ENCODE data around the gene ENTPD7.
"Not testable (repeated sequence)": the region's sequence is repeated elsewhere in the genome, so short reads cannot be mapped to it uniquely, and the experiment has no call there.

Gene ENTPD7

DNA sequence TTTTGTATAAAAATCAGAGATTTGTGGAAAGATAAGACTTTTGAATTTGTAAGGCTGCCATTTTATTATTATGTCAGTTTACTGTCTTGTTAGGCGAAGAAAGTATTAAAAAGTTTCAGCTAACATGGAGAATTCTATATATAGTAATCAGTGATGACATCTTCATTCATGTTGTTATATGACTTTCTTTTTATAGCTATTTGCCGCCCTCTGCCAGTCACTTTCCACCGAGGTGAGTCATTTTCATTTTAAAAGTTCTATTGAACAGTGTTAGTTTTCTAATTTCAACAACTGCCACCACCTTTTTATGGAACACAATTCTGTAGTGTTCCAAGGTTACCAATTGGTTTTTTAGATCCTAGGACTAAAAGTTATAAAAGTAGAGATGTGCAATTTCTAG, 84.5 kb downstream of the ENTPD7 start:
- no peak for DNase-seq (ENCODE audit: low read depth in 2 of 2)

DNA sequence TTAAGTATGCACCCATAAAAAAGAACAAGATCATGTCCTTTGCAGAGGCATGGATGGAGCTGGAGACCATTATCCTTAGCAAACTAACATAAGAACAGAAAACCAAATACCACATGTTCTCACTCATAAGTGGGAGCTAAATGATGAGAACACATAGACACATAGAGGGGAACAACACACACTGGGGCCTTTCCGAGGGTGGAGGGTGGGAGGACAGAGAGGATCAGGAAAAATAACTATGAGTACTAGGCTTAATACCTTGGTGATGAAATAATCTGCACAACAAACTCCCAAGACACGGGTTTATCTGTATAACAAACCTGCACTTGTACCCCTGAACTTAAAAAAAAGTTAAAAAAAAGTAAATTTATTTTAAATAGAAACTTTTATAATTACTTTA, 86.9 kb downstream of the ENTPD7 start:
- not testable (repeated sequence) for DNase-seq (ENCODE audit: low read depth in 2 of 2)

DNA sequence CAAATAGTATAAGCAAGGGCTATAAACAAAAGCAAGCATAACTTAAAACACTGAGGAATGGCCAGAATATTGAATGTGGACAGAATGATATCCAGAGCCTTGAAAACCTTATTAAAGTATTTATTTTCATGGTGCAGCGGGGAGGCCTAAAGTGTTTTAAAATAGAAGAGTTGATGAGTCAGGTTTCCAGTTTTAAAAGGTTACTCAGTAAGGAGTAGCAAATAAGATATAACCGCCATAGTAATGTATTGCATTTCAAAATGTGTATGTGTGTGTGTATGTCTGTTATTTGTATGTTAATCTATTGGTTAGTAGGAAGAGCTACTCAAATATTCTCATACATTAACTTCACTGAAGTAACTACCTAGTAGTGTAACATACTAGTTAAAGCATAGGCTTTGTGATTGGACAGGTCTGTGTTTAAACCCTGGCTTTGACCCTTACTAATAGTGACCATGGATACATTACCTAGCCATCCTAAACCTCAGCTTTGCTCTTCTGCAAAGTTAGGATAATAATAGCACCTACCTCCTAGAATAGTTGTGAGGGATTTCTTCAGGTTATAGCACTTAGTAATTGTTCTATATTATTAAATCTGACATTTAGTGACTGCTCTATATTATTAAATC, 89.6 kb downstream of the ENTPD7 start:
- DNase-seq (ENCODE audit: low read depth in 2 of 2), result no peak

DNA sequence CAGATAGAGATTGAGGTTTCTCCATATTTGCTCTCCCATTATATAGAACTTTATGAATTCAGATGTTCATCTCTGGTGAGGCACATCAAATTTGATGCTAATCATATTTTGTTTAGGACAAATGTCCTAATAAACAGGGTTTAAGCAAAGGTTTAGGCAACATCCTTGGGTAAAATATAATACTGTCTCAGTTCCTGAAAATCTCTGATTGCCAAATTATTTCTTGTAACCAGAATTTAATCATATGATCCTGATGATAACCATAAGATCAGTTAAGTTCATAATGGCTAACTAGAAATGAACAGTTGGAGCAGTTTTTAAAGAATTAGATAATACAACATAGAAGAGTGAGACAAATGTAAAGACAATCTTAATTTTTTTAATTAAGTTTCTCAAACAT, 91.3 kb downstream of the ENTPD7 start:
- no peak for DNase-seq (ENCODE audit: low read depth in 2 of 2)

DNA sequence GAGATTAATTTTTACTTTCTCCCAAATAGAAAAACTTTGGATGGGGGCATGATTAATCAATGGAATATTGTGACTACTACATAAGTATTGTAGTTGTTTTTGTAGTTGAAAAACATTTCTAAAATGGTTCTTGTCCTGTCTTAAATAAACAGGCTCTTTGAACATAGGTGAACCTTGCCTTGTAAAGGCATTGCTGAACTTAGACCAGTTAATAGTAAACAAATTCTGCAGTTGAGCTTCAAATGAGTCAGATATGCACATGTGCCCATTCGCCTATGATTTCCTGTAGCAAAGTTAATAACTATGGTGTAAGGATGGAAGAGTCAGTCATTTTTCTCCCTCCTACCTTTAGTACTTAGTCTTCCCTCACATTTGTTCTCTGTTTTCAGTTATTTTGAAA, 95.4 kb downstream of the ENTPD7 start:
- DNase-seq (ENCODE audit: low read depth in 2 of 2), result no peak

Data from fibroblast of skin of left quadriceps (primary cell).